Stimulated activated CD8-positive, alpha-beta memory T cell treated with anti-CD3 and anti-CD28 coated beads, Interleukin-15, amount 100 ng/mL, for 48 hours (primary cell): ENCODE data around the gene SUMF2.
A peak's percentile ranks its signal among the peaks of the same experiment; 100 is the strongest.
"Not testable (repeated sequence)": the region's sequence is repeated elsewhere in the genome, so short reads cannot be mapped to it uniquely, and the experiment has no call there.

ENCODE experiments used
- DNase-seq, 2 donors: peaks; one replicate each; pipeline ENCODE4 v3.0.0-alpha.2; 2020; ENCODE audit warnings: low read depth in 2 of 2

Gene SUMF2

DNA sequence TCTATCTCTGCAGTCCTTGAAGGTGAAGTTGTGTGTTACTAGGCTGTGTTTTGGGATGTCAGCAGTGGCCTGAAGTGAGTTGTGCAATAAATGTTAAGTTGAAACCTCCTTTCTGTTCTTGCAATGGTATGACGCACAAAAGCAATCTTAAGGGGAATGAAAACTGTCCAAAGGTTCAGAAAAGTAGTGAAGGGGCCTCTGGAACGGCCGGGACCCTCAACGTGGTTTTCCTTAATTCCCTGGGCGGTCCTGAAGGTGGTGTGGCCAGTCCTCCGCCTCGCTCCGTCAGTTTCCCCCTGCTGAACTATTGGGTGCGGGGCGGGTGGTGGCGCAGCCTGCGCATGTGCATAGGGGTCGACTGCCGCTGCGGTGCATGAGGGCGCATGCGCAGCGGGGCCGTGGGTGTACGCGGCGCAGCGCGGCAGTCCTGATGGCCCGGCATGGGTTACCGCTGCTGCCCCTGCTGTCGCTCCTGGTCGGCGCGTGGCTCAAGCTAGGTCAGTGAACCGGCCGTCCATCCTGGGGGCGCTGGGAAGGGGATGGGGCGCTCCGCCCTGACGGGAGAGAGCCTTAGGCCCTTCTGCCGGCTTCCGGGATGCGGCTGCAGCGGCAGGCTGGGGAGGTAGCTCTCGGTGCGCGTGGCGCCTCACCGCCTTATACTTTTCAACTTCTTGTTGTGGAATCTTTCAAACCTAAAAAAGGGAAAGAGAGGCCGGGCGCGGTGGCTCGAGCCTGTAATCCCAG lies at the start of gene SUMF2:
Gene SUMF2 (plus strand): TSS at position 405 of the 744 bp plus-strand sequence. CDS start 26 bp downstream, at position 431.
- DNase-seq = peak; percentile 83 to 87

DNA sequence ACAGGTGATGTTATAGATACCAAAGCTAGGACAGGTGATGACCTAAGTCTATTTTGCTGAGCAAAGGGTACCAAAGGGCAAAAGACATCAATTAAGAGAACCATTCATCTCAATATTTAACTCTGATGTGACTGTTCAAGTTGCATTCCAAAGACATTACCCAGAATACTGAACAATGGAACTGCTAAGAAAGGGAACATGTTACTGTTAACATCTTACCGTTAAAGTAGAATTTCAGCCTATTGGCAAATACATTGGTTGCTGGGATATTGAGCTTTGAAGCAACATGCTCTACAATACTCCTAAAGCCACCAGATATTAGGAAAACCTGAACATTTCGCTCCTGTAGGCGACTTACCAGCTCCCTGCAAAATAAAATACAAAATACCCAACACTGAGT lies 47.1 kb upstream of the SUMF2 start:
- not testable (repeated sequence) for DNase-seq

DNA sequence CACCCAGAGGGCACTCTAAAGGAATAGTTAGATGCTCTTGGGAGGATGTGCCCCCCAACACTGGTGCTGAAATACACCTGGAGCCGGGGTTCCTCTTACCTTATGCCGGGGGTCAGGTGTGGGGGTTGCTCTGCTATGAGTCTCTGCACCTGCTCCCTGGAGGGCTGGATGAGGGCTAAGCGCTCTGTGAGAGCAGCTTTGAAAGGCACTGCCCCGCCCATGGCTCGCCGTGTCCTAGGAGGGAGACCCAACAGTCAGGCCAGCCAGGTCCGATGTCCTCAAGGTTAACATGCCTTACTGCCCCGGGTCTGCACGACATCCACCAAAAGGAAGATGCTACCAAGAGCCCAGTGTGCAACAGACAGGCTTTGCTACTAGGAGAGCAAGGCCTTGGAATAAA lies 44.6 kb upstream of the SUMF2 start:
- DNase-seq = no peak

DNA sequence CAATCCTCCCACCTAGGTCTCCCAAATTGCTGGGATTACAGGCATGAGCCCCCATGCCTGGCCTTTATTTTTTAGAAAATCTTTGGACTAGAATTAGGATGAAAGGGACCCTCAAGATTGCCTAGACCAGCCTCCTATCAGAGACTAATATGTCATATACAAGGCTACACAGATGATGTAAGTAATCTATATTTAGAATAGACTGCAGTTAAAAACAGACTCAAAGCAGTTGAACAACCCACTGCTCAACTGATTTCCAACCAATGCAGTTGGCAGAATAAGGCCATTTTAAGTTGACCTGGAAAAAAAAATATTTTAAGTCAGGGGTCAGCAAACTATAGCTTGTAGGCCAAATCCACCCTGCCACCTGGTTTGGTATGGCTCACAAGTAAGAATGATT lies 40.6 kb upstream of the SUMF2 start:
- no peak for DNase-seq

DNA sequence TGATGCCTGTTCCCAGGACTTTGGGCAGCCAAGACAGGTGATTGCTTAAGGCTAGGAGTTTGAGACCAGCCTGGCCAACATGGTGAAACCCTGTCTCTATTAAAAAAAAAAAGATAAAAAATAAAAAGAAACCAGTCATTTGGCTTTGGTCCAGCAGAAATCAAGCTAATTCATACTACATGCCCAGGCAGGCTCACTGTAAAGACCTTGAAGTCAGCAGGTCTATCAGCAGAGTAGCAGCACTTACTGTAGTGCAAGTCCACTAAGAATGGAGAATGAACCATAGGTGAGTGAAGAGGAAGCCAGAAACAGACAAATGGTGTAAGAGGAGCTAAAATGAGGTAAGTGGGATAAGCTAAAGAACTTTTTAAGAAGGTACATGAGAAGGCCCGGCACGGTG lies 37.5 kb upstream of the SUMF2 start:
- DNase-seq = no peak

DNA sequence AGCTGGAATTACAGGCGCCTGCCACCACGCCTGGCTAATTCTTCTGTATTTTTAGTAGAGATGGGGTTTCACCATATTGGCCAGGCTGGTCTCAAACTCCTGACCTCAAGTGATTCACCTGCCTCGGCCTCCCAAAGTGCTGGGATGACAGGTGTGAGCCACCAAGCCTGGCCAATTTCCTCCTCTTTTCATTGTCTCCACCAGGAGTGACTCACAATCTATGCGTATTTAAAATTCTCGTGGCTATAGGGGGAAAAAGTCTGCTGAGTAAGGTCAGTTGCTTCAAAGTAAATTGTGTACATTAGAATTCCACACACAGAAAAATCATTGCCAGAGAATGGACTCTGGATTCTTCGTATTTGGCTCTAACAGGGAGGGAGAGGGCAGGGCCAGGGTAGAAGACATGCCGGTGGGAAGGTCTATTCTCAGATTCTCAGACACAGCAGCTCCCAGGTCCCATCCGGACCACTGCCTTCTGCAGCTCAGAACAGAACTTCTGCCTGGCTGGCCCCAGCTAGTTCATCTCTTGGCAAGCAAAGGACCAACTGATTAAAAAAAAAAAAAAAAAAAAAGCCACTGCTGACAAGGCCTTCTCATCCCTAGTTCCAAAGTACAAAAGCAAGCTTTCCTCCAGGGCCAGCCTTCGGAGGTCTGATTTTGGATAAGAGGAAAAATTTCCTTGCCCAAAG lies 35.0 kb upstream of the SUMF2 start:
- no peak for DNase-seq

DNA sequence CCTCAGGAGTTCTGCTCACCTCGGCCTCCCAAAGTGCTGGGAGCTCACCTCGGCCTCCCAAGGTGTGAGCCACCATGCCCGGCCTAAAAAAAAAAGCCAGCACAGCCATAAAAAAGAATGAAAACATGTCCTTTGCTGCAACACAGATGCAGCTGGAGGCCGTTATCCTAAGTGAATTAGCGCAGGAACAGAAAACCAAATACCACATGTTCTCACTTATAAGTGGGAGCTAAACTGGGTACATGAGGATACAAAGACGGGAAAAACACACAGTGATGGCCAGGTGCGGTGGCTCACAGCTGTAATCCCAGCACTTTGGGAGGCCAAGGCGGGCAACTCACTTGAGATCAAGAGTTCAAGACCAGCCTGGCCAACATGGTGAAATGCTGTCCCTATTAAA lies 33.7 kb upstream of the SUMF2 start:
- DNase-seq = no peak

DNA sequence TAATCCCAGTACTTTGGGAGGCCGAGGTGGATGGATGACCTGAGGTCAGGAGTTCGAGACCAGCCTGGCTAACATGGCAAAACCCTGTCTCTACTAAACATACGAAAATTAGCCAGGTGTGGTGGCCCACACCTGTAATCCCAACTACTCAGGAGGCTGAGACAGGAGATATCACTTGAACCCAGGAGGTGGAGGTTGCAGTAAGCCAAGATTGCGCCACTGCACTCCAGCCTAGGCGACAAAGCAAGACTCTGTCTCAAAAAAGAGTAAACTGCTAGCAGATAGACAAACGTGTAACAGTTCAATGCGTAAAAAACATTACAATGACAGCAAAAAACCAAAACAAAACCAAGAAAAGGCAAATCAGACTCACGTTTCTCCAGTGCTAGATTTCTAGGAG lies 32.5 kb upstream of the SUMF2 start:
- DNase-seq = not testable (repeated sequence)

DNA sequence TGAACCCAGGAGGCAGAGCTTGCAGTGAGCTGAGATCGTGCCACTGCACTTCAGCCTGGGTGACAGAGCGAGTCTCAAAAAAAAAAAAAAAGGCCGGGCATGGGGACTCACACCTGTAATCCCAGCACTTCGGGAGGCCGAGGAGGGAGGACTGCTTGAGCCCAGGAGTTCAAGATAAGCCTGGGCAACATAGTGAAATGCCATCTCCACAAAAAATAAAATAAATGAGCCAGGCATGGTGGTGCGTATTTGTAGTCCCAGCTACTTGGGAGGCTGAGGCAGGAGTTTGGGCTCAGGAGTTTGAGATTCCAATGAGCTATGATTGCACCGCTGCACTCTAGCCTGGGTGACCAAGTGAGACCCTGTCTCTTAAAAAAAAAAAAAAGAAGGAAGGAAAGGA lies 31.5 kb upstream of the SUMF2 start:
- DNase-seq = not testable (repeated sequence)

DNA sequence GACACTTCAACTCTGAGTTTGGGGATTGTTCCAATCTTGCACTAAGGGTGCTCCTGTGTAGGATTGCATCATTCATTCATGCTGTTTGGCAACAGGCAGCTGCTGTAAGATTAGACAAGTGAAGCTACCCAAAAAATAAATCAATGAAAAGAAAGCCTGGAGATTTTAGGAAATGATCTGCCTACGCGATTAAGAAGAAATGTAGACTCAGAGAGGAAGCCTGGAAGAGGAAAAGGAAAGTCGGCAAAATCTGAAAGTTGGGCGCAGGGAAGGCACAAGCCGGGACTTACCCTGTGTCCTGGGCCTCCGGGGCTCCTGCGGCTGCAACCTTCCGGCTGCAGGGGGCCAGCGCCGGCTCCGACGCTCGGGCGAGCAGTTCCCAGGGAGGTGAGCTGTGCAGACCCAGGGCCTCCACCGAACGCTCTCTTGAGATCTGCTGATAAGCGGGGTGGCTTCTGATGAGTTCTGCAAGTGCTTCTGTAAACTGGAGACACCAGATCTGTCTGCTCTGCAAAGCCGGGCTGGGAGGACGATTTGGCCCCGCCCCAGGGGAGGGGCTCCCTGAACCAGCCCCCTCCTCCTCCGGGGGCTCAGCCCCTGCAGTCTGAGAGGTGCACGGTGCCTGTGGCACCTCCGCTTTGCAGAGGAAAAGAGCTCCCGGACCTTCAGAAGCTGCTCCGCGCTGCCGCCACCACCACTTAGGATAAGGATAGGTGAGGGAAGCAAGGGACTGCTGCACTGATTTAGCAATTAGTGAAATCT lies 30.2 kb upstream of the SUMF2 start:
- peak; percentile 60 to 68 for DNase-seq

DNA sequence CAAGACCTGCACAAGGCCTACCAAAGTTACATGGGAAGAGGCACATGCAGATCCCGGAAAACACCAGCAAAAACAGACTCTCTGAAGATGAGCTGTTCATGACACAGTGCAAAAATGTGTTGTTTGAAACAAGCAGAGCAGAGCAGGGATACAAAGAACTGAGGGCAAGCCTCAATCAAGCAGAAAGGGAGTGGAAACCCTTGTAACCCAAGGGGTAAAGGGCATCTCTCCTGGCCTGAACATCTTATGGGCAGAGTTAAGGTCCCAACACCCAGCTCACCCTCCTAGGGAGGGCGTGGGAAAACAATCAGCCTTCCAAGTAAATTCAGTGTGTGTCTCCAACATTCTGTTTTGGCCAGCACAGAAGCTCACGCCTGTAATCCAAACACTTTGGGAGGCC lies 23.4 kb upstream of the SUMF2 start:
- no peak for DNase-seq

DNA sequence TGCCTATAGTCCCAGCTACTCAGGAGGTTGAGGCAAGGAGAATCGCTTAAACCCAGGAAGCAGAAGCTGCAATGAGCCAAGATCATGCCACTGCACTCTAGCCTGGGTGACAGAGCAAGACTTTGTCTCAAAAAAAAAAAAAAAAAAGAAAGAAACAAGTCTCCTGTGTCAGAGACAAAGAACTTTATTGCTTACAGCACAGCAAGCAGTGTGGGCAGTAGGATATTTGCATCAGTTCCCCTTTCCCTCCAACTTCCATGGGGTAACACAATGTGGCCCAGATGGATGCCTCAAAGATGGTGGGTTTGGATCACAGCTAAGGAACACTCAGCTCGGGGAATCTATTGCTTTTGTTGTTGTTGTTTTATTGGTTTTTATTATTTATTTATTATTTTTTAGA lies 18.3 kb upstream of the SUMF2 start:
- not testable (repeated sequence) for DNase-seq

DNA sequence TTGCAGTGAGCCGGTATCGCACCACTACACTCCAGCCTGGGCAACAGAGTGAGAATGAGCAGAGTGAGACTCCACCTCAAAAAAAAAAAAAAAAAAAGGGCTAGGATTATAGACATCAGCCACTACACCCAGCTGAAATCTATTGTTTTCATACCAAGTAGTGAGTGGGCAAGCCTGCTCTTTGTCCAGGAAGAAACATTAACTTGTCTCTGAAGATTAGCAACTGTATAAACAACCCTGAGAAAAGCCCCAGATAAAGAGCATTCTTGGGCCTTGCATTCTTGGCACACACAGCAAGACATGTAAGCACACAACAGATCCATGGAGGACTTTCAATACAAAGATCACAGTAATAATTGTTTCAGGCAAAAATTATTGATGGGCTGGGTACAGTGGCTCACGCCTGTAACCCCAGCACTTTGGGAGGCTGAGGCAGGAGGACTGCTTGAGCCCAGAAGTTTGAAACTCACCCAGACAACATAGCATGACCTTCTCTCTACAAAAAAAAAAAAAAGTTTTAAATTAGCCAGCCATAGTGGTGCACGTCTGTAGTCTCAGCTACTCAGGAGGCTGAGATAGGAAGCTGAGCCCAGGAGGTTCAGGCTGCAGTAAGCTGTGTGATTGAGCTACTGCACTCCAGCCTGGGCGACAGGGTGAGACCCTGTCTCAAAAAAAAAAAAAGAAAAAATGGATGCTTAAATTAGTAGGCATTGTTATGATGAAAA lies 17.2 kb upstream of the SUMF2 start:
- DNase-seq = no peak

DNA sequence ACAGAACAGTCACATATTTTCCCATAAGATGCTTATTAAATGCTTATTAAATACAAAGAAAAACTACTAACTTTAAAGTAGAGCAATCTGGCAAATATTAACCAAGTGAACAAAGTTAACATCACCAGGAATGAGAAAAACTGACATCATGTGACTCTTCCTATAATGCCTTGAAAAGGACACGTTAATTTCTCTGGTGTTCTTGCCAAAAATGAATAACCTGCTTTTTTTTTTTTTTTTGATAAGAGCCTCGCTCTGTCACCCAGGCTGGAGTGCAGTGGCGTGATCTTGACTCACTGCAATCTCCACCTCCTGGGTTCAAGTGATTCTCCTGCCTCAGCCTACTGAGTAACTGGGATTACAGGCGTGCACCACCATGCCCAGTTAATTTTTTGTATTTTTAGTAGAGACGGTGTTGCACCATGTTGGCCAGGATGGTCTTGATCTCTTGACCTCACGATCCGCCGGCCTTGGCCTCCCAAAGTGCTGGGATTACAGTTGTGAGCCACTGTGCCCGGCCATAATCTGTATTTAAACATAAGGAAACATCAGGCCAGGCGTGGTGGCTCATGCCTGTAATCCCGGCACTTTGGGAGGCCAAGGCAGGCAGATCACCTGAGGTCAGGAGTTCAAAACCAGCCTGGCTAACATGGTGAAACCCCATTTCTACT lies 16.5 kb upstream of the SUMF2 start:
- DNase-seq = not testable (repeated sequence)

DNA sequence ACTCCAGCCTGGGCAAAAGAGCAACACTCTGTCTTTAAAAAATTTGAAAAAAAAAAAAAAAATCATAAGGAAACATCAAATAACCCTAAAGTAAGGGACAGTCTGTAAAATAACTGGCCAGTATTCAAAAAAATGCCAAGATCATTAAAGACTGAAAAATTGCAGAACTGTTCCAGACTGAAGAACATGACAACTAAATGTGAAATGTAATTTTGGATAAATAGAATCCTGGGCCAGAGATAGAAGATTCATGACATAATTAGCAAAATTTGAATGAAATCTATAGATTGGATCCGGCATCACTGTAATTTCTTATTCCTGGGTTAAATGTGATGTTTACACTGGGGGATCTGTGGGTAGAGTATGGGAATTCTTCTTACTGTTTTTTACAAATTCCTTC lies 15.8 kb upstream of the SUMF2 start:
- no peak for DNase-seq

DNA sequence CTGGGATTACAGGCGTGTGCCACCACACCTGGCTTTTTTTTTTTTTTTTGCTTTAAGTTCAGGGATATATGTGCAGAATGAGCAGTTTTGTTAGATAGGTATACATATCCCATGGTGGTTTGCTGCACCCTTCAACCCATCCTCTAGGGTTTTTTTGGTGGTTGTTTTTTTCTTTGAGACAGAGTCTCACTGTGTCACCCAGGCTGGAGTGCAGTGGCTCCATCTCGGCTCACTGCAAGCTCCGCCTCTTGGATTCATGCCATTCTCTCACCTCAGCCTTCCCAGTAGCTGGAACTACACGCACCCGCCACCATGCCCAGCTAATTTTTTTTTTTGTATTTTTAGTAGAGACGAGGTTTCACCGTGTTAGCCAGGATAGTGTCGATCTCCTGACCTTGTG lies 15.3 kb upstream of the SUMF2 start:
- not testable (repeated sequence) for DNase-seq

DNA sequence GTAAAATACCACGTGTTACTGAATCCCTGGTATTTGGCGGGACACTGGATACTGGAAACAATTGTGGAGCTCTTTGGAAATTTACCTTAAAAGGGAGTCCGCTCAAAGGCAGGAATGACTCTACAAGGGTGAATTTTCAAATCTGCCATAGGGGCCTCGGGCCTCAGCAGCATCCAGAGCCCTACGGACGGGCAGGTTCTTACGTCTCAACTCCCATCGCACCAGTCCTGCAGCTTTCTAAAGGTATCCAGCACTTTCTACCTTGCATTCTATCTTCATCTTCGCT lies 13.1 kb upstream of the SUMF2 start:
- no peak for DNase-seq

DNA sequence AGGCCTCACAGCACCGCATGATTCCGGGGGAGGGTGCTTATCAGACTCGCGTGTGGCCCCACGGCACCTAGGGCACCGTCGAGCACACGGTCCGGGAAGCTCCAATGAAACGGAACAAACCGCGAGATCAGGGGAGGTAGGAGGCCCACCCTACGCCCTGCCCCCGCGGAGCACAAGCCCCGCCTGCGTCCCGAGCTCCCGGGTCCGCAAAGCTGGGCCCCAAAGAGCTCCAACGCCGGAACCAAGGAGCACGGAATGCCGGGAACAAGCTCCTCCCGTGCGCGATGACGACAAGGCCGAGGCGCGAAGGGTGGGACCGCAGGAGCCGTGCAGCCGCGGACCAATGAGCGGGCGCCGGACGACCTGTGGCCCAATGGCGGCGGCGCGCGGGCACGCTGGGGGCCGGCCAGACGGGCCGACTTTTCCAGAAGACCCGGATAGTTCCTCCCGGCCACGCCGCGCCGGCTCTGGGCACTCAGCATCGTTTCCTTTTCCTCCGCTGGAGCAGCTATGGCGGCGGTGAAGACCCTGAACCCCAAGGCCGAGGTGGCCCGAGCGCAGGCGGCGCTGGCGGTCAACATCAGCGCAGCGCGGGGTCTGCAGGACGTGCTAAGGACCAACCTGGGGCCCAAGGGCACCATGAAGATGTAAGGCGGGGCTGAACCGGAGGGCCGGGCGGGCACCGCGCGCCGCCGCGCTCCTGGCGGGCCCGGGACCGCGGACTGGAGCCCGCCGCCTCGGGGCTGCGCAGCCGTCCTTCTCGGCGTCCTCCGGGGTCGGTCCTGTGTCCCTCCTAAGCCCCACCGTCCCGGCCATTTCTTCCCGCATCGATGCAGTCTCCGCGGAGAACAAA lies 12.5 kb upstream of the SUMF2 start, which contains the start of the genes CCT6A and PSPH:
Gene CCT6A (plus strand): TSS at position 427 of the 853 bp plus-strand sequence. CDS start 84 bp downstream, at position 511.
Gene PSPH (minus strand): TSS at position 106 of the 853 bp plus-strand sequence. CDS start 30,232 bp downstream, outside the sequence.
- DNase-seq = peak; percentile 93 to 94

DNA sequence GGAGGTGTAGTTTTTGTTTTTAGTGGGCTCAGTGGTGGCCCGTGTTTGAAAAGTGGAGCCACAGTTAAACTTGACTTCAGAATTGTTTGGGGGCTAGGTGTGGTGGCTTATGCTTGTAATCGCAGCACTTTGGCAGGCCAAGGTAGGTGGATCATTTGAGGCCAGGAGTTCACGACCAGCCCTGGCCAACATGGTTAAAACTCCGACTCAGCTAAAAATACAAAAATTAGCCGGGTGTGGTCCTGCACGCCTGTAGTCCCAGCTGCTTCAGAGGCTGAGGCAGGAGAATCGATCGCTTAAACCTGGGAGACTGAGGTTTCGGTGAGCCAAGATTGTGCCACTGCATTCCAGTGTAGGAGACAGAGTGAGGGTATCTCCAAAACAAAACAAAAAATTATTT lies 10.7 kb upstream of the SUMF2 start:
- DNase-seq = no peak

DNA sequence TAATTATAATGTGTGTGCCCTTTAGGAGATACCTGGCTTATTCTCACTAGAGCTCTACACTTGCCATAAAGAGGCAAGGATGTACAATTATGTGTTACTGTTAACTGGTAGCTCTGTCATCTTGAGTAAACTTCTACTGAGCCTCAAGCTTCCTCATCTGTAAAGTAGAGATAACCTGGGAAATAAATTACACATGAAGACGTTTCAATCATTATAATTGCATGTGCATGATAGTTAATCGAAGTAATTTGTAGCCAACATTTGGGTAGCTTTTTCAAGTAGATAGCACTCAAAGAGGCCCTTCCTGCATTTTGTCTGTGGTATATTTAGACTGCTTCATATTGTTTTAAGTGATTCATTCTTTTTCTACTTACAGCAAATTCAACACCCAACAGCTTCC lies 10.1 kb upstream of the SUMF2 start:
- DNase-seq = no peak
